HG03060 (cell line): ENCODE data around the gene RC3H2.

ENCODE experiments used
- ATAC-seq: cut with Tn5 transposase; IDR thresholded peaks from one replicate; pipeline ENCODE4 v1.9.1; 2021; ENCODE audit warnings: low read depth, moderate number of reproducible peaks; ENCODE audit not compliant: unreplicated experiment

Gene RC3H2, protein sequence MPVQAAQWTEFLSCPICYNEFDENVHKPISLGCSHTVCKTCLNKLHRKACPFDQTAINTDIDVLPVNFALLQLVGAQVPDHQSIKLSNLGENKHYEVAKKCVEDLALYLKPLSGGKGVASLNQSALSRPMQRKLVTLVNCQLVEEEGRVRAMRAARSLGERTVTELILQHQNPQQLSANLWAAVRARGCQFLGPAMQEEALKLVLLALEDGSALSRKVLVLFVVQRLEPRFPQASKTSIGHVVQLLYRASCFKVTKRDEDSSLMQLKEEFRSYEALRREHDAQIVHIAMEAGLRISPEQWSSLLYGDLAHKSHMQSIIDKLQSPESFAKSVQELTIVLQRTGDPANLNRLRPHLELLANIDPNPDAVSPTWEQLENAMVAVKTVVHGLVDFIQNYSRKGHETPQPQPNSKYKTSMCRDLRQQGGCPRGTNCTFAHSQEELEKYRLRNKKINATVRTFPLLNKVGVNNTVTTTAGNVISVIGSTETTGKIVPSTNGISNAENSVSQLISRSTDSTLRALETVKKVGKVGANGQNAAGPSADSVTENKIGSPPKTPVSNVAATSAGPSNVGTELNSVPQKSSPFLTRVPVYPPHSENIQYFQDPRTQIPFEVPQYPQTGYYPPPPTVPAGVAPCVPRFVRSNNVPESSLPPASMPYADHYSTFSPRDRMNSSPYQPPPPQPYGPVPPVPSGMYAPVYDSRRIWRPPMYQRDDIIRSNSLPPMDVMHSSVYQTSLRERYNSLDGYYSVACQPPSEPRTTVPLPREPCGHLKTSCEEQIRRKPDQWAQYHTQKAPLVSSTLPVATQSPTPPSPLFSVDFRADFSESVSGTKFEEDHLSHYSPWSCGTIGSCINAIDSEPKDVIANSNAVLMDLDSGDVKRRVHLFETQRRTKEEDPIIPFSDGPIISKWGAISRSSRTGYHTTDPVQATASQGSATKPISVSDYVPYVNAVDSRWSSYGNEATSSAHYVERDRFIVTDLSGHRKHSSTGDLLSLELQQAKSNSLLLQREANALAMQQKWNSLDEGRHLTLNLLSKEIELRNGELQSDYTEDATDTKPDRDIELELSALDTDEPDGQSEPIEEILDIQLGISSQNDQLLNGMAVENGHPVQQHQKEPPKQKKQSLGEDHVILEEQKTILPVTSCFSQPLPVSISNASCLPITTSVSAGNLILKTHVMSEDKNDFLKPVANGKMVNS

DNA sequence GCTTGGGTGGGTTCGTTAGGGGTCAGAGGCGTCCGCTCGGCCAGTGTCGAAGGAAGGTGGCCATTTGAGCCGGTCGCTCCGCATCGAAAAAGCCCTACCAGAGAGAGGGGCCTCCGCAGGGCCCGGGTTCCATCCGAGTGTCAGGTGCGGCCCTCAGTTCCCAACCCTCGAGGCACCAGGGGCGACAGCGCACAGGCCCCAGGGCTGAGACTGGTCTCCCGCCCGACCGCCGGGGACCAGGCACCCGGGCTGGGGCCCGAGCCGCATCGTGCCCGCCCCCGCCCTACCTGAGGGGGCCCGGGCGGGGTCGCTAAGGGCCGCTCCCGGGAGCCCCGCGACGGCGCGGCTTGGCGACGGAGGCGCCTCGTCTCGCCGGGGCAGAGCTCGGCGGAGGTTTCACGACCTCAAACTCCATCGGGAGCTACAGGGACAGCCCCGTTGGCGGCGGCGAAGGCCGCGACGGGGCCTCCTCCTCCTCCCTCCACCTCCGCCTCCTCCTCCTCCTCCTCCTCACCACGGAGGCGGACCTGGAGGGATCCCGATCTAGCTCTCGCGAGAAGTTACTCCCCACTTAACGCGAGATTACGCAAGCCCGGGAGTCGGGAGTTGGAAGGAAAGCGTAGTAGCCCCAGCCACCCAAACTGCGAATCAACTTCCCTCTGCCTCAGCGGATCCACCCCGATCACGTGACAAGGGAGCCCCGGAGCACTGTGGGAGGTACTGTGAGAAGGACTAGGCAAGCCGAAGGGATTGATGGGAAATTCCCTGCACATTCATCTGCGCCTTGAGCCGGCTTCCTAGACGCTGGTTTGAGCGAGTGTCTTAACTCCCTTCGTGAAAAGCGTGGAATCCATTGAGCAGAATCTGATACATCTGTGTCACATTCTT, at the start of gene RC3H2:
Gene RC3H2 (minus strand): TSS at position 537 of the 888 bp plus-strand sequence. CDS start 7,850 bp downstream, outside the sequence.
- ATAC-seq: peak; percentile 79

DNA sequence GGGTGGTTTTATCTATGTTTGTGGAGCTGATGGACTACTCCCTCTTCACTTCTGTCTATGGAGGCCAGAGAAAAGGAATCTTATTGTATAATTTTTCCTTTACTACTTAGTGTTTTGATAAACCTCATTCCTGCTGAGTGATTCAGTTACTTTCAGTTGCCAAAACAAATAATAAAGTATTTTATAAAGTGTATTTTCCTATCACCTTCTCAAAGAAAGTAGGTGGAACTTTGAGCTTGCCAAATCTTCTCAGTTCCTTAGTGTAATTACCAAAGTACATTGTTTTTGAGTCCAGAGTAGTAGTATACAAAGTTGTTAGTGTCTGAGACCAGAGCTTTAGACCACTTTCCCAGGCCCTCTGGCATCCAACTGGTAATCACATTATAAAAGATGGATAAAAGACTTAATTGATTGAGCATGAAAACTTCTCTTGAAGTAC, 49.1 kb upstream of the RC3H2 start:
- ATAC-seq: no peak

DNA sequence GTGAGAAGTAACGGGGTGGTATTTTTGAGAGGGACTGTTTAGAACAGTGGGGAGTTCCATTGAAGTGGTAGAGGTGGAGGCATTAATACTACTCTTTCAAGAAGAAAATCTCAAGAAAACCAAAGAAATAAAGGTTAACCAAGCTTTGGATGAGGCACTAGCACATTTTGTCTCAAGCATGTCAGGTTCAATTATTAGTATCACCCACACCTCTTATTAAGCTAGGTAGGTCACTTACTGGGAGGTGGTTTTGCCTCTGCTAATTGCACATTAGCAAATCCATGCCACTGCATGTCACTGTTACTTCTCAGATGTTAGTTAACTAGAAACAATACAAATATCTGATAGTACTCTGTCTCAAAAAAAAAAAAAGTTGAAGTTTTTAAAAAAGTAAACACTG, 45.9 kb upstream of the RC3H2 start:
- ATAC-seq: no peak

DNA sequence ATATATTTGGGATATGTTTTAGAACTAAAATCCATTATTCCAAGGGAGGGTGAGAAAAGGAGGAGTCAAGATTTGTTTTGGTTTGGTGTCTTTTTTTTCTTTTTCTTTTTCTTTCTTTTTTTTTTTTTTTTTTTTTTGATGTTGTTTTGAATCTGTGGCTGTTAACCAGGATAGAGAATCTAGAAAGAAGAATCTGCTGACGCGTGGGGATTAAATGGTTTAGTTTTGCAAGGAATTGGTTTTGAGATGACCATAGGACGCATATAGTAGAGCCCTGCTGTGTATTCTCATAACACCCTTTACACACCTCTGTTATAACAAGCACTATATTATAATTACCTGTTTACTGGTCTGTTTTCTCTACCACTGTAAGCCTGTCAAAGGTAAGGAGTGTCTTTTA, 45.1 kb upstream of the RC3H2 start:
- no peak for ATAC-seq

DNA sequence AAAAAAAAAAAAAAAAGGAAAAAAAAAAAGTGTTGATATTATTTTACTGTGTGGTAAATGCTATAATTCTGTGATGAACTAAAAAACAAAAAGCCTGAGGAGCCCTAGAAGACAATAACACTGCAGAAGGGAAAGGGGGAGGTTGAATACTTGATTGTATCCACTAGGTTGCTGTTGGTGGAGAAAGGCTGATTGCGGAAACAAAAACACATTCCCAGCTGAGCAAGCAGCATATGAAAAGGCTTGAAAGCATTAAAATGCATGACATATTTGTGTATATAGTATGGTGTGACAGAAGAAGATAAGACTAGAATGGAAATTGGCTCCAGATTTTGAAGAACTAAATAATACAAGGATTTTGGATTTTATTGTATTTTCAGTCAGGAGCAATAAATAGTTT, 44.5 kb upstream of the RC3H2 start:
- ATAC-seq: no peak

DNA sequence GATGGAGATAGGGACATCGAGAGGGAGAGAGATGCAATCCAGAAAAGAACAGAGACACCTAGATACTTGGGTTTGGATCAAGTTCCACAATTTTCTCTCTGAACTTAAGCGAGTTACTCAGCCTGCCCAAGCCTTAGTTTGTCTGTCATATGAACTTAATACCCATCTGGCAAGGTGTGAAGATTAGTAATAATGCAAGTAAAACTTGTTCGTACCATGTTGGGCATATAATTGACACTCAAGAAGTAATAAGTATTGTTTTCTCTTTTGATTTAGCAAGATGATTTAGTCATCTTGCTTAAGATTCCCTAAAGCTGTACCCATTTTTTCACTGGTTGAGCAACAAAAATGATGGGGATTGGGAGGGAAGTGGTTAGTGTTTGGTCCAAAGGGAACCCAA, 43.2 kb upstream of the RC3H2 start:
- ATAC-seq: no peak

DNA sequence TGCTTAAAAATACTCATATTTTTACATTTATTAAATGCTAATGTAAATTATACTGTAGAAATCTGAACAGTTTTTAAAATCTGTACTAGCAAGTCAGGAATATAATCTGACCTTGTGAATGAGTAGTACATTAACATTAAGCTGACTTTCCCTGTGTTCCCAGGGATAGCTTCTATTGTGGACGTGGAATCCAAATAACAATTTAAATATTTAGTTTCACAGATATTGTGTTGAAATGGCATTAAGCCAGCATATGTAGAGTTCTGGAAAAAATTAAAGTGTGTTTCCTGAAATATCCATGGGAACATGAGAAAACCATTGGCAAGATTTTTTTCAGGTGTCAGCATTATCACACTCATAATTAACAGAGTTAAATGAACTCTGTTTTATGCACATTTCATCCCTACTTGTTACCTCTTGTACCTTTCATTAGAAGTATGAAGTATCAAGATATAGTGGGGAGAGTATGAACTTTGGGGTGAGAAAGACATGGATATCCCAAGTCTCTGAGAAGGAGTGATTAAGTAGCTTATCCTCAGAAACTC, 41.4 kb upstream of the RC3H2 start:
- no peak for ATAC-seq

DNA sequence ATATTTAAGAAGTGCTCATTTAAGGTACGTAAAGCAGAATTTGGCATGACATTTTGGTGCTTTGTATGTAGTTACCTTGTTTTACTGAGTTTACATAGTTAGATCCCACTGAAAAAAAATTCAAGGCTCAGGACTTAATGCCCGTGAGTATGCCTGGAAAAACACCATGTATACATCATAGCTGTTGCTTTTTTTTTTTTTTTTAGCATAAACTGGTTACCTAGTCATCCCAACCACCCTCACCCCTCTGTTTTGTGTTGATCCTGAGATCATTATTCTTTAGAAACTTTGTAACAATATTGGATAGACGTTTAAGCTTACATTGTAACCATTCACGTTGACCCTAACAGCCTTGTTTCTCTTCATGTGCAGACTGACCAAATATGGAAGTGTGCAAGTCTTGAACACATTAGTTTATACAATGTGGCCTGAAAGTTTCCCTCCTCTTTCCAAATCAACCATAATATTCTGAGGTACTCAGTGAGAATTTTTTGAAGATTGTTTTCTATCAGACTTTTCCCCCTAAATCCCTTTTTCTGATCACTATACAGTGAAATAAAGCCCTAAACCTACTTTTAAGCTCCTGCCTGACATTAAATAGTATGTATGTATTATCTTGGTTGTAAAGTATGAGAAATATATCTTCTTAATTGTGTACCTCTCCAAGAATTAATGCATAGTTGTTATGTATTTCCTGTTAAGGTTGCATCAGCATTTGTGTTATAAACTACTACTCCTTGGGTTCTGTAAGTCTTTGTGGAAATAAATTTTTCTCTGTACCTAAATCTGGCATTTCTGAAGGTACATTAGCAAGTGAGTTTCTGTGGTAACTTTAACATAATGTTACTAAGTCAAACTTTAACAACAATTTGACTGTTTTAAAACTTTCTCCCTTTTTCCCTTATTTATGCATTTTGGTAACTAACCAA, 40.1 kb upstream of the RC3H2 start:
- ATAC-seq: no peak

DNA sequence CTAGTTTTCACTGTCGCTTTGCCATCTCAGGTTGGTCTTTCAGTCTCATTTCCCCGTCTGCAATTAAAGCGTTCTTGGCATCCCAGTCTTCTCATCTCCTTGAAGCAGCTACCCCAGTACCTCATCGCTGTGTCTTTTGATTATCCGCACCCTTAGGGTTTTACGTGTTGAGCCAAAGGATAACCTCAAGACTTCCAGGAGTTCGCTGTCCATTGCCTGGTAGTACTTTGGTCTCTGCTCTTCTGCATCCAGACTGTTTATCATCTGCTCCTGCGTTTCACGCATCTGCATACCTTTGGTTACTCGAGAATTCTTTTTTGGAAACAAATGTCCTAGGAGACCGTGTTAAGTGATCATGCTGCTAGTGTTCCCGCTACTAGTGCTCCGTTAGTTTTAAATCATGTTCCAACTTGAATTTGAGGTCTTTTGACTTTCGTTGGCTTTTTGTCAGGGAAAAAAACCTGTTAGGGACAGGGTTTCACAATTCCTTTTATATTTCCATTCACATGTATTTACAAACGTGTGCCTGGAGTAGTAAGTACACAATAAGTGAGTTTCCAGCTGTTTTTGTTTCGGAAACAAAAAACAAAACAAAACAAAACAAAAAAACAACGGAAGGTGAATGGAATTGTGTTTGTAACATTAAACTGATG, 36.5 kb upstream of the RC3H2 start:
- ATAC-seq: no peak

DNA sequence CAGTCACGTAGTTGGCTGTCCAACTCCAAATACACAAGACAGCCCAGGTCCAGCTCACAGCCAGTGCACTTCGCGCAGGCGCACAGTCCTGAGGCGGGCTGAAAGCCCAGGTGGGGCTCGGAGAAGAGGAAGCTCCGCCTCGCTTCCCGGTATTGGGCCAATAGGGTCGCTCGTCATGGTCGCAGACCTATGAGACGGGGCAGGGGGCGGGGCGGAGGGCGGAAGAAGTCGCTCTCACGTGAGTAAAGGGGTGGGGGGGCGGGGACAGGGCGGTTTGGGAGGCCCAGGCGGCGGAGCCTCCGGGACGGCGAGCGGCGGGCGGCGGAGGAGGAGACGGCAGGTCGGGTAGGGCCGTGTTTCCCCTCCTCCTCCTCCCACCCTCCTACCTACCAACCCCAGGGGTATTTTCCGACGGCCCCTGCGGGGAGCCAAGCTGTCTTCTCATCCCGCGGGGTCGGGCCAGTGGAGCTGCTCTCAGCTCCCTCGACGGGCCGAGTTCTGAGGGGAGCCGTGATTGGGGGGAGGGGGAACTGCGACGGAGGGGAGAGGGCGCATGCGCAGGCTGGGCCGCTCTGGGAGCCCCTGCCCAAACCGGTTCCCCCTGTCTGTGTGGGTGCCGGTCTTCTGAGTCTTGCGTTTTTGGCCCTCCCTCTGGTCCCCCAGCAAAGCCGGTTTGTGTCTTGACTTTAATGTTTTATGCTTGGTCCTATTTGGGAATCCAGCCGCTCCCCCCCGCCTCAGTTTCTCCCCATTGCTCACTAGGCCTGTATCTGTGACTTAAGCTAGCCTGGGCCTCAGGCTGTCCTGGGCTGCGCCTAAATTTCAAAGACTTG, 35.8 kb upstream of the RC3H2 start, which contains the start of gene RABGAP1:
Gene RABGAP1 (plus strand): TSS at position 272 of the 833 bp plus-strand sequence. CDS start 16,040 bp downstream, outside the sequence.
- ATAC-seq: peak; percentile 96

DNA sequence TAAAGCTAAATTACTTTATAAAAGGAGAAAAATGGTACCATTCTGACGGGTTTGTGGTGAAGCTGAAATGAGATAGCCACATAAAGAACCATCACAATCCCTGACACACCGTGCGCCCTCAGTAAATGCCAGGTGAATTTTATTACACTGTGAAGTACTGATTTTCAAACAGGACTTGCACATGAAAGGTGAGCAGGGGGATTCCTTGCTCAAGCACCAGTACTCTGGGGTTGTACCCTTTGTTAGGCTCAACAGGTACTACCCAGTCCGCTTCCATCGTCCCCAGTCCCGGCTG, 35.2 kb upstream of the RC3H2 start:
- ATAC-seq: no peak

DNA sequence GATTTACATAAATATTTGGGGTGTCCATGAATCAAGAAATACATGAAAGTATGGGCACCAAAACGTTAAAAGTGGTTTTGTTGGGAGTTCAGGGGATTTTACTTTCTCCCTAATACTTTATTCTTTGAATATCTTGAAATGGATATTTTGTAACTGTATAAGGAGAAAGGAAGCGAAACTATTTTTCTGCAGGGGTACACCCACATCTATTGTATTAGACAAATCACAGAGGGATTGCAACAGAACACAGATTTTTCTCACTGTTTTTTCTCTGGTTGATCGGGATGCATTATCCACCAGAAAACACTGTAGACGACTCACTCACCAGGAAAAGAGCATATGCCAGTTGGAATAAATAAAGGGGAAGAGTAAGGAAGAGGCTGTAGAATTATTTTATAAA, 34.4 kb upstream of the RC3H2 start:
- ATAC-seq: no peak

DNA sequence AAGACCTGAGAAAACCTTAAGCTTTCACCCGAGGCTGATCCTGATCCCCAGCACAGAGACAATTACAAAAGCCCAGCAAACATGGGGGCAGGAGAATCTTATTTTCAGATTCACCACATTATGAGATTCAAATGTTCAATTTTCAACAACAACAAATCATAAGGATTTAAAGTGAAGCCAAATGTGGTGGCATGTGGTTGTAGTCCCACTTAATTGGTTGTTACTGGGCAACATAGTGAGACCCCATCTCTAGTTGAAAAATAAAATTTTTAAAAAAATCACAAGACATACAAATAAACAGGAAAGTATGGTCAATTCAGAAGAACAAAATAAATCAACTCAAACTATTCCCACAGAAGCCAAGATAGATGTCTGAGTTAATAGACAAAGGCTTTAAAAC, 31.7 kb upstream of the RC3H2 start:
- ATAC-seq: no peak

DNA sequence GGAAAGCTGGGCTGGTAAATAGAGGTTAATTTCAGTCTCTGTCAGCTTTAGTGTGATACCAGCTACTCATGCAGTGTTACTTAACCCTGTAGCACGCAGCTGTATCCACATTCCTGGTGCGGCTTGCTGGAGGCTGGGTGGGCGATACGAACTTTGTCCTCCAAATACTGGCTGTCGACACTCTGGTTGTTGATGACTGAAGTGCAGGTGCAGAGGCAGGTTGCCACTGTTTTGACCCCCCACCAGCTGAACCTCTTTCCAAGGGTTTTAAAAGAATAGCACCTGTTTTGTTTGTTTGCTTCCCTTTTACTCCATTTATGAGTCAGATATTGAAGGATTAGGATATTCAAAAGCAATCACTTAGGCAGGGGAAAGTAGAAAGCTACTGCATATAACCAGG, 31.3 kb upstream of the RC3H2 start:
- no peak for ATAC-seq

DNA sequence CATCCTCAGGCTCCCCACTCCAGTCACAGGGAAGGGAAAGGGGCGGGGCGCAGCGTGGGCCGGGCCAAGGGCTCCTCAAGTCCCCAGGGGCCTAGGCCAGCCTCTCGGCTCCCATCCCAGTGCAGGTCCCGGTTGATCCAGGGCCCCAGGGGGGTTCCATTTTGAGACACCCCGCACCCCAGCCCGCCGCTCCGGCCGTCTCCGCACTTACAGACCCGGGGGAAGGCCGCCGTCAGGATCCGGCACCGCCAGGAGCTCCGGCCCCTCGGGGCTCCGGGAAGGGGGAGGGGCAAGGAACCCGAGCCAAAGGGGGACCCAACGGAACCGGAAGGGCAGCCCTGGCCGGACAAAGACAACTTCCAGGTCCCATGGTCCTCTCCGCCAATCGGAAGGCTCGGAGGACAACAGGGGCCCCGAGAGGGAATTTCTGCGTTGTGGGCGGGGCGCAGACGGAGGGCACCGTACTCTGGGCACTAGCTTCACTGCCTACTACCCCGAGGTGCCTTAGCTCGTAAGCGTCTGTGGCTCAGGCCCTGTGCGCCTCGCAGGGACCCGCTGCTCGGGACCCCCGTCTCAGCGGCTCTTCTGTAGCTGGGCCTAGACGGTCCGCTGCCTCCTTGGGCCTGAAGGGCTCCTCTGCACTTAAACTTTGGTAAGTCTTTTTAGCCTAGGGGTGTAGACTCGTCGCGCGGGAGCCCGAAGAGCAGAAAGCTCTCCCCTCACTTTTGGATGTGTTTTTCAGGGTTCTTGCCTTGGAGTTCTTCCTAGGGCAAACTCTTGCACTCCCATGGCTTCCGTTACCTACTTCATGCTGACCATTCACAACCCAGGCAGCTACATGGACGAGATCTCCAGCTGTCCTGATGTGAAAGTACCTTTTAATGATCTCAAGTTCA, 26.3 kb upstream of the RC3H2 start, which contains the start of gene ZBTB26:
Gene ZBTB26 (minus strand): TSS at position 287 of the 896 bp plus-strand sequence. CDS start 11,578 bp downstream, outside the sequence.
- ATAC-seq: peak; percentile 91

DNA sequence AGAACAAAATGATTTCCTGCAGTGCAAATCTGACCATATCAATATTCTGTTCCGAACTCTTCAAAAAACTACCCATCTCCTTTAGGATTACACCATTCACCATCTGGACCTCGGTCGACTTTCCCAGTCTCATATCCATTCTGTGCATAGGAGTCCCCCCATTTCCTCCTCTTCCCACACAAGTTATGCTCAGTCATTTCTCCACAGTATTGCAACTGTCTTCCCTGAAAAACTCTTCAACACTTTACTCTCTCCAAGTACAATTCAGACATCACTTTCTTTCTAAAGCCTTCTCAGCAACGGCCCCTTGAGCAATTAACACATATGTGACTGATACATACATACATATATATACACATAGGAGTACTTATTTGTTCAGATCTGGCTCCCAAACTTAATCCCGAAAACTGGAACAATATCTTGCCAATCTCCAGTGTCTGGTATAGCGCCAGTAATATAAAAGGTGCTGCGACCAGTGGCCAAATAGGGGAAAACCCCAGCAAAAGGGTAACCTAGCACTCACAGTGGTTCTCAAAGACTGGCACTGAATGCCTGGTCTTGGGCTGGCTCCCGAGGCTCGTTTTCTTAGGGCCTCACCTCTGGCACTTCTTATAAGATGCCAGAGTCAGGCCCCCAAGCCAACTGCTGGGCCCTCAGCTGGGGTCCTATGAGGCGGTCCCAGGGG, 25.5 kb upstream of the RC3H2 start:
- ATAC-seq: no peak
